Measurements from ENCODE around the gene APPBP2. TPM values are rescaled to one million over a fixed set of nuclear protein-coding genes. Genes with fewer than 3 reads are reported as not detected.
"Not testable (repeated sequence)": the region's sequence is repeated elsewhere in the genome, so short reads cannot be mapped to it uniquely, and the experiment has no call there.

Gene APPBP2
- total RNA-seq, 1 donor from 2014 or later = 45.8 TPM

GRCh38 chr17:60534613-60535157 lies 8.6 kb upstream of the APPBP2 start:
- DNase-seq (ENCODE audit: low spot score) = no peak

GRCh38 chr17:60534010-60534555 lies 8.0 kb upstream of the APPBP2 start:
- no peak for DNase-seq (ENCODE audit: low spot score)

- no peak for DNase-seq (ENCODE audit: low spot score)
Measured at GRCh38 chr17:60529806-60530205, 3.8 kb upstream of the APPBP2 start.

GRCh38 chr17:60528828-60529227 lies 2.8 kb upstream of the APPBP2 start:
- DNase-seq (ENCODE audit: low spot score) = no peak

GRCh38 chr17:60527701-60528100 lies 1.7 kb upstream of the APPBP2 start:
- no peak for DNase-seq (ENCODE audit: low spot score)

- no peak for DNase-seq (ENCODE audit: low spot score)
Measured at GRCh38 chr17:60526726-60527125, 684 bp upstream of the APPBP2 start.

DNA sequence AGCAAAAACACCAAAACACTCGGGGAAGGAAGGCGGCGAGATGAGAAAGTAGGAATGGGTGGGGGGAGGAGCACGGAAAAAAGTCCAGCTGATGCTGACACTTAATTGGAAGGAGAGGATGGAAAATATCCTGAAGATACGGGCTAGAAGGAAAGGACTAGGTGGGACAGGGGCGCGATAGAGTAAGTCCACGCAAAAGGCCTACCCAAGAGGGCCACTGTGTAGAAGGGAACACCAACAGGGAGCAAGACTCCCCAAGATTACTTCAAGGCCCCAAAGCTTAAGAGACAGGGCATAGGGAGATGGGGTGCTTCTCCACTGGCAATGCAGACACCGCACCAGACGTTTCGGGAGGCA lies 736 bp downstream of the APPBP2 start:
- DNase-seq (ENCODE audit: low spot score) = no peak

- no peak for DNase-seq (ENCODE audit: low spot score)
Measured at GRCh38 chr17:60524463-60525327, 1.3 kb downstream of the APPBP2 start.

- no peak for DNase-seq (ENCODE audit: low spot score)
Measured at GRCh38 chr17:60523822-60524221, 2.2 kb downstream of the APPBP2 start.

DNA sequence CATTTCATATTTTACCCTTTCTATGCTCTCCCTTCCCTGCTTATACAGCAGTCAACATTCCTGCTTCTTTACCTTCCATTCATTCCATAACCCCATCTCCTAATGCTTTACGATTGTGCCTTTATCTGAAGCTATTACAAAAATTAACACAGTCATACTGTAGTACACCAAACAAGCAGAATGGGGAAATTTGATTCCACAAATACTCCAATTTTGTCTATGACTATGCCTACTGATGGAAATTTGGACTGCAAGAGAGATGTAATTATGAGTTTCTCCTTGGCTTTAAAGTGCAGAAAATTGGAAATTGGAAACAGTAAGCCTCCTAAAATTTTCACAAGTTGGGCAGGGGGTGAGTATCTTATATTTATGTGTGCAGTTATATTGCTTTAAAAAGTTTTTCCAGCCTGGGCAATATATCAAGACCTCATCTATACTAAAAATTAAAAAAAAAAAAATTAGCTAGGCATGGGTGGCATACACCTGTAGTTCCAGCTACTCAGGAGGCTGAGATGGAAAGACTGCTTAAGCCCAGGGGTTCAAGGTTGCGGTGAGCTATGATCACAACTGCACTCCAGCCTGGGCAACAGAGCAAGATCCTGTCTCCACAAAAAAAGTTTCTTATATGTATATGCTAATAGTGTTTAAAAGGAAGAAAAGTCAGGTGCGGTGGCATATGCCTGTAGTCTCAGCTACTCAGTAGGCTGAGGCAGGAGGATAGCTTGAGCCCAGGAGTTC lies 3.0 kb downstream of the APPBP2 start:
- DNase-seq (ENCODE audit: low spot score) = no peak

DNA sequence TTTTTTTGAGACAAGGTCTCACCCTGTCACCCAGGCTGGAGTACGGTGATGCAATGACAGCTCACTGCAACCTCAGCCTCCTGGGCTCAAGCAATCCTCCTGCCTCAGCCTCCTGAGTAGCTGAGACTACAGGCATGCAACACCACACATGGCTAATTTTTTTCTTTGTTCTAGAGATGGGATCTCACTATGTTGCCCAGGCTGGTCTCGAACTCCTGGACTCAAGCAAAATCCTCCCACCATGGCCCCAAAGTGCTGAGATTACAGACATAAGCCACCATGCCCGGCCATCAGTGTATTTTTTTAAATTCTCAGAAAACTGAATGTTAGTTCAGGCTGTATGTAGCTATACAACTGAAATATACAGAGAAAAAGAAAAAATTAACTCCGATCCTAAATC lies 6.2 kb downstream of the APPBP2 start:
- DNase-seq (ENCODE audit: low spot score) = no peak

DNA sequence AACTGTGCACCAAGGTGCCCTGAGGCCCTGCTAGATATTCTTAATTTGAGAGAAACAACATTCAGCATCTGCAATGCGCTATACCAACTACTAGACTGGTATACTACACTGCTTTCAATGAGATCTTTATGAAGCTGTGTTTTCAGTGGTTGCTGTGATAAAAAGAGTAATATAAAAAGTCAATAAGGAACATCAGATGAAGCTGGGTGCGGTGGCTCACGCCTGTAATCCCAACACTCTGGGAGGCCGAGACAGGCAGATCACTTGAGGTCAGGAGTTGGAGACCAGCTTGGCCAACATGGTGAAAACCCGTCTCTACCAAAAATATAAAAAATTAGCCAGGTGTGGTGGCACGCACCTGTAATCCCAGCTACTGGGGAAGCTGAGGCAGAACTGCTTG lies 10.4 kb downstream of the APPBP2 start:
- DNase-seq (ENCODE audit: low spot score) = not testable (repeated sequence)

GRCh38 chr17:60515199-60515598 lies 10.8 kb downstream of the APPBP2 start:
- DNase-seq (ENCODE audit: low spot score) = not testable (repeated sequence)

- DNase-seq (ENCODE audit: low spot score) = no peak
Measured at GRCh38 chr17:60514500-60514899, 11.5 kb downstream of the APPBP2 start.

DNA sequence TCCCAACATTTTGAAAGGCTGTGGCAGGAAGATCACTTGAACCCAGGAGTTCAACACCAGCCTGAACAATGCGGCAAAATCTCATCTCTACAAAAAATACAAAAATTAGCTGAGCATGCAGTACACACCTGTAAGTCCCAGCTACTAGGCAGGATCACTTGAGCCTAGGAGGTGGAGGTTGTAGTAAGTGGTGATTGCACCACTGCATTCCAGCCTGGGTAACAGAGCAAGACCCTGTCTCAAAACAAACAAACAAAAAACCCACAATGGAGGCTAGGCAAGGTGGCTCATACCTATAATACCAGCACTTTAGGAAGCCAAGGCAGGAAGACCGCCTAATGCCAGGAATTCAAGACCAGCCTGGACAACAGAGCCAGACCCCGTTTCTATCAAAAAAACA lies 12.0 kb downstream of the APPBP2 start:
- no peak for DNase-seq (ENCODE audit: low spot score)

- DNase-seq (ENCODE audit: low spot score) = no peak
Measured at GRCh38 chr17:60513014-60513413, 13.0 kb downstream of the APPBP2 start.

- no peak for DNase-seq (ENCODE audit: low spot score)
Measured at GRCh38 chr17:60510723-60511122, 15.3 kb downstream of the APPBP2 start.

- DNase-seq (ENCODE audit: low spot score) = no peak
Measured at GRCh38 chr17:60510031-60510430, 16.0 kb downstream of the APPBP2 start.

DNA sequence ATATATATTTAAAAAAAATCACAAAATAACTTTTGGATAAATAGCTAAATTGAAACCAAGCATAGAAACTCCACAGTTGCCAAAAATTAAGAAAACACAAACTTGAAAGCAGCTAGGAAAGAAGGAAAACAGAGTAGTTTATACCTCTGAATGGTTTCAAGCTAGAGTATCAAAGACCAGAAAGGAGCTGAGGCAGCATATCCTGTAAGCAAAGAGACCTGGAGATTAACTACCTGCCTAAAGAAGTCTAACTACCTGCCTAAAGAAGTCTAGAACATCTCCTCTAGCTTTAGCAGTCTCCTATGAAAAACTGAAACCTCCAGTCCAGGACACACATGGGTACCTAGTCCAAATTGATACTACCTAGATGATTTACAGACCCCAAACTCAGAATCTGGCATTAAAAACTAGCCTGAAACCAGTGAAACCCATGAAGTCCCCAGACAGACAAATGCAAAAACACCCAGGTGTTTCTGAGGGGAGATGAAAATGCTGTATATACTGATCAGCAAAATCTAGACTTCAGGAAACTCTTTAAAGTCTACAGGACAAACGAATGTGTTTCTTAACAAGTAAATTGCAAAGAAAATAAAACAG lies 17.6 kb downstream of the APPBP2 start:
- no peak for DNase-seq (ENCODE audit: low spot score)

DNA sequence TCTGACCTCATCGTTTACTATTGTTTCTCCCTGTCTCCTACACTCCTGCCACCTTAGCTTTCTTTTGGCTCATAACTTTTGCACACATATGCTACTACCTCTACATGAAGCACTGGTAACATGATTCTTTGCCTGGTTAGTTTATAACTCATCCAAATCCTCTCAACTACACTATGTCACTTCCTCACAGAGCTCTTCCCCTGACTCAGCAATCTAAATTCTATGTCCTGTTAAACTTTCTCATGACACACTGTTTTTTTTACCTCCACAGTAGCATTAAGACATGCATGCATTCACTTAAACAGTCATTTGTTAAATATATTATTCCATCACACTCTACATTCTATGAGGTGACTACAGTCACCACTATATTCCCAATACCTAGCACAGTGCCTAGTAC lies 19.7 kb downstream of the APPBP2 start:
- DNase-seq (ENCODE audit: low spot score) = no peak

DNA sequence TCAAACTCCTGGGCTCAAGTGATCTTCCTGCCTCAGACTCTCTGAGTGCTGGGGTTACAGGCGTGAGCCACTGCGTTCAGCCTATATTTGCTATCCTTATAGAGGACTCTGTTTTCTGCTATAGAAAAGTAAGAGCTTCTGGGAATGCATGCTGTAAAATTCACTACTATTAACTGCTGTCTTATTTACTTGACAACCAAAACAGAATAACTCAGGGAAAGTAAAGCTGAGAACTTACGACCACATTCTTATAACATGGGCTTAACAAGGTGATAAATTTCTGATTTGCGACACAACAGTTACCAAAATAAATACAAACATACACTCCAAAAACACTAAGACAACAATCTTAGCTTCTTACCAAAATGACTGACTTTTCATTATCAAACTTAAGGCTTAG lies 23.9 kb downstream of the APPBP2 start:
- DNase-seq (ENCODE audit: low spot score) = no peak

DNA sequence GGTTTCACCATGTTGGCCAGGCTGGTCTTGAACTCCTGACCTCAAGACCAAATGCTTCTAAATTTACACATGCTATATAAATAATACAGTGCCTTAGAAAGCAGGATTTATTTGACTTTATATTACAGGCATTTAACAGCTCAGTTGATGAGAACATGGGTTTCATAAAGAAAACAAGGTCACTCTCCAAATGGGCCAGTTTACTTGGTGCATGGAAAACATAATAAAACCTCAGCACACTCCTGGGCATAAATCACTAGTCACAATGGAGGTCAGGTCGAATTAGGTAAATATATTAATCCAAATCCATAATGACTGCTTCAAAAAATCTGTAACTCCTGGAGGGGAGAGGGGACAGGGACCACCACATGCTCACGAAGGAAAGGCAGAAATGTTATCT lies 24.5 kb downstream of the APPBP2 start:
- DNase-seq (ENCODE audit: low spot score) = no peak
